Suprapubic skin (tissue), 4 donors: ENCODE data around the gene SNRPD3. TPM values are rescaled to one million over a fixed set of nuclear protein-coding genes. Genes with fewer than 3 reads are reported as not detected.
"Not testable (repeated sequence)": the region's sequence is repeated elsewhere in the genome, so short reads cannot be mapped to it uniquely, and the experiment has no call there.

Experiments used
- DNase-seq, 2 donors: peaks; one replicate each; pipeline ENCODE4 v3.0.0-alpha.2; 2019; ENCODE audit warnings: low spot score in 2 of 2
- H3K27ac ChIP-seq: fragments of 200-600 bp; sonication (generic); one replicate; pipeline ENCODE4 v1.5.1; 2019
- H3K27me3 ChIP-seq: fragments of 200-600 bp; sonication (generic); one replicate; pipeline ENCODE4 v1.5.1; 2019
- H3K36me3 ChIP-seq: fragments of 200-600 bp; sonication (generic); one replicate; pipeline ENCODE4 v1.5.1; 2019
- H3K4me1 ChIP-seq: fragments of 200-600 bp; sonication (generic); one replicate; pipeline ENCODE4 v1.5.1; 2019
- H3K4me3 ChIP-seq: fragments of 200-600 bp; sonication (generic); one replicate; pipeline ENCODE4 v1.5.1; 2019; ENCODE audit warnings: mild to moderate bottlenecking
- H3K9me3 ChIP-seq: fragments of 200-600 bp; sonication (generic); one replicate; pipeline ENCODE4 v1.5.1; 2019
- CTCF ChIP-seq, 2 donors: fragments of 200-600 bp in 1 of 2; fragments of 450-650 bp in 1 of 2; sonication (generic) in 1 of 2; IDR thresholded peaks; one replicate each; pipeline ENCODE4 v1.5.1; 2016 to 2019; ENCODE audit warnings: antibody characterized with exemption in 2 of 2, mild to moderate bottlenecking in 1 of 2, moderate library complexity in 1 of 2
- EP300 ChIP-seq: sonication (generic); formaldehyde crosslinking; IDR thresholded peaks from one replicate; pipeline ENCODE4 v1.6.1; 2017; ENCODE audit warnings: antibody characterized with exemption
- POLR2A ChIP-seq, 2 donors: fragments of 450-650 bp; IDR thresholded peaks; one replicate each; pipeline ENCODE4 v1.6.1; 2017; ENCODE audit warnings: antibody characterized with exemption in 2 of 2, mild to moderate bottlenecking in 2 of 2, moderate library complexity in 2 of 2
- POLR2AphosphoS5 ChIP-seq, 3 donors: sonication (generic); formaldehyde crosslinking; IDR thresholded peaks; one replicate each; pipeline ENCODE4 v1.6.1; 2017; ENCODE audit warnings: antibody characterized with exemption in 3 of 3
- WGBS: methylation state at CpG from one replicate; pipeline ENCODE4 v1.1.5; 2018; 5-methylcytosine and 5-hydroxymethylcytosine counted together
- total RNA-seq, 4 donors: library from RNA; depleted of rRNA; stranded (reverse); fragments of >200 nt; gene quantifications; one replicate each; pipeline ENCODE4 v1.1.0, GENCODE V29; 2016

The SNRPD3 gene
- total RNA-seq, 4 donors from 2014 or later: 168 to 208 (median 186) TPM

GRCh38 chr22:24548812-24549211 is 7.0 kb upstream of the SNRPD3 start:
- Histone ChIP-seq H3K4me3 (no peak overlapping the region), H3K9me3 (no peaks in the 10 kb centered on the region), H3K4me1 (peaks cover 33% of the 10 kb centered on the region), H3K27ac (no peak overlapping the region), H3K36me3 (peaks cover 56% of the 10 kb centered on the region), H3K27me3 (no peaks in the 10 kb centered on the region)
- DNase-seq: no peak
- WGBS: 100% methylated on average over 1 of the region's 4 CpGs
- TF ChIP-seq CTCF (IDR thresholded peaks at IDR 0.05): no peak
- TF ChIP-seq POLR2AphosphoS5 (IDR thresholded peaks at IDR 0.05): no peak
- no peak for TF ChIP-seq EP300
- no peak for TF ChIP-seq POLR2A (IDR thresholded peaks at IDR 0.05)

GRCh38 chr22:24550028-24550901 is 5.5 kb upstream of the SNRPD3 start:
- Histone ChIP-seq H3K36me3 (peaks cover 43% of the 10 kb centered on the region), H3K4me1 (peaks cover 28% of the 10 kb centered on the region)

GRCh38 chr22:24550902-24551435 is 4.8 kb upstream of the SNRPD3 start:
- no peak overlapping the region for H3K27ac ChIP-seq
- TF ChIP-seq POLR2A (IDR thresholded peaks at IDR 0.05) (no peak), CTCF (IDR thresholded peaks at IDR 0.05) (no peak), POLR2AphosphoS5 (IDR thresholded peaks at IDR 0.05) (no peak), EP300 (no peak)
- no peaks in the 10 kb centered on the region for H3K27me3 ChIP-seq
- WGBS: 77% methylated on average over 6 of the region's 6 CpGs
- peaks cover 41% of the 10 kb centered on the region for H3K36me3 ChIP-seq
- no peaks in the 10 kb centered on the region for H3K9me3 ChIP-seq
- DNase-seq: no peak
- H3K4me3 ChIP-seq: no peak overlapping the region
- peaks cover 25% of the 10 kb centered on the region for H3K4me1 ChIP-seq

More at GRCh38 chr22:24550028-24550901, 5.5 kb upstream of the SNRPD3 start:
- TF ChIP-seq POLR2A (IDR thresholded peaks at IDR 0.05) (no peak), POLR2AphosphoS5 (IDR thresholded peaks at IDR 0.05) (no peak), CTCF (IDR thresholded peaks at IDR 0.05) (no peak), EP300 (no peak)
- DNase-seq: no peak
- WGBS: 90% methylated on average over 7 of the region's 8 CpGs
- no peak overlapping the region for H3K27ac ChIP-seq
- H3K4me3 ChIP-seq: no peak overlapping the region
- no peaks in the 10 kb centered on the region for H3K27me3 ChIP-seq
- no peaks in the 10 kb centered on the region for H3K9me3 ChIP-seq

- not testable (repeated sequence) for H3K4me3 ChIP-seq, DNase-seq, H3K27ac ChIP-seq, H3K9me3 ChIP-seq, H3K27me3 ChIP-seq
- WGBS: 86% methylated on average over 10 of the region's 10 CpGs
- Histone ChIP-seq H3K4me1 (peaks cover 39% of the 10 kb centered on the region), H3K36me3 (peaks cover 27% of the 10 kb centered on the region)
Observed at GRCh38 chr22:24552503-24553286, 3.1 kb upstream of the SNRPD3 start.

GRCh38 chr22:24553597-24554312 is 2.0 kb upstream of the SNRPD3 start:
- TF ChIP-seq EP300: no peak
- no peak for TF ChIP-seq POLR2A (IDR thresholded peaks at IDR 0.05)
- TF ChIP-seq POLR2AphosphoS5 (IDR thresholded peaks at IDR 0.05): no peak
- no peak for TF ChIP-seq CTCF (IDR thresholded peaks at IDR 0.05)
- peak overlapping the region; percentile 96 for H3K4me3 ChIP-seq
- no peak for DNase-seq
- peaks cover 26% of the 10 kb centered on the region for H3K36me3 ChIP-seq
- 16% methylated on average over 8 of the region's 12 CpGs for WGBS
- H3K4me1 ChIP-seq: peaks cover 40% of the 10 kb centered on the region
- no peaks in the 10 kb centered on the region for H3K9me3 ChIP-seq
- no peaks in the 10 kb centered on the region for H3K27me3 ChIP-seq
- peak overlapping the region; percentile 96 for H3K27ac ChIP-seq
